Neural cell (in vitro differentiated cells): Measurements from ENCODE around the gene ATG7. TPM values are rescaled to one million over a fixed set of nuclear protein-coding genes. Genes with fewer than 3 reads are reported as not detected.

ENCODE experiments used
- H2AFZ ChIP-seq: fragments of 200-600, 300-800 bp; sonication (generic), shearing (Covaris generic); 2 replicates; pipeline ENCODE4 v1.6.0; 2014; ENCODE audit warnings: low read depth, mild to moderate bottlenecking, antibody characterized with exemption, low read length, moderate library complexity
- H3F3A ChIP-seq: fragments of 200-600 bp; shearing (Covaris generic); 2 replicates; pipeline ENCODE4 v1.6.1; 2016; ENCODE audit warnings: mild to moderate bottlenecking, moderate library complexity, mixed read lengths, antibody characterized with exemption, low read length; ENCODE audit not compliant: insufficient read depth, poor library complexity, severe bottlenecking
- H3K27ac ChIP-seq: fragments of 200-600, 300-800 bp; sonication (generic), shearing (Covaris generic); 2 replicates; pipeline ENCODE4 v1.5.1; 2014; ENCODE audit warnings: mild to moderate bottlenecking, low read length, moderate library complexity
- H3K27me3 ChIP-seq: fragments of 300-800, 200-600 bp; sonication (generic), shearing (Covaris generic); 2 replicates; pipeline ENCODE4 v1.6.0; 2014; ENCODE audit warnings: mild to moderate bottlenecking, low read depth, low read length, moderate library complexity; ENCODE audit not compliant: insufficient read depth
- H3K36me3 ChIP-seq: fragments of 300-800, 200-600 bp; sonication (generic), shearing (Covaris generic); 2 replicates; pipeline ENCODE4 v1.5.1; 2014; ENCODE audit warnings: mild to moderate bottlenecking, antibody characterized with exemption, low read length, moderate library complexity; ENCODE audit not compliant: insufficient read depth
- H3K4me2 ChIP-seq: fragments of 300-800, 200-600 bp; sonication (generic), shearing (Covaris generic); 2 replicates; pipeline ENCODE4 v1.6.0; 2014; ENCODE audit warnings: mild to moderate bottlenecking, low read length
- H3K4me3 ChIP-seq: fragments of 300-800, 200-600 bp; sonication (generic), shearing (Covaris generic); 2 replicates; pipeline ENCODE4 v1.5.1; 2014; ENCODE audit warnings: mild to moderate bottlenecking, low read length, moderate library complexity
- H3K79me2 ChIP-seq: fragments of 200-600 bp; shearing (Covaris generic); replicated peaks from 2 replicates; pipeline ENCODE4 v1.6.0; 2014; ENCODE audit warnings: mild to moderate bottlenecking, low read length, moderate library complexity; ENCODE audit not compliant: insufficient read depth
- H3K9ac ChIP-seq: fragments of 300-800, 200-600 bp; sonication (generic), shearing (Covaris generic); 2 replicates; pipeline ENCODE4 v1.6.1; 2016; ENCODE audit warnings: mild to moderate bottlenecking, low read length, mixed read lengths
- H3K9me2 ChIP-seq: fragments of 200-600 bp; shearing (Covaris generic); 2 replicates; pipeline ENCODE4 v1.6.1; 2016; ENCODE audit warnings: mild to moderate bottlenecking, low read length, mixed read lengths; ENCODE audit not compliant: insufficient read depth
- H3K9me3 ChIP-seq: fragments of 200-600, 300-800 bp; sonication (generic), shearing (Covaris generic); 2 replicates; pipeline ENCODE4 v1.6.1; 2016; ENCODE audit warnings: mild to moderate bottlenecking, mixed run types, low read length, moderate library complexity, mixed read lengths
- H4K20me1 ChIP-seq: fragments of 200-600 bp; shearing (Covaris generic); 2 replicates; pipeline ENCODE4 v1.6.1; 2016; ENCODE audit warnings: mild to moderate bottlenecking, mixed run types; ENCODE audit not compliant: insufficient read depth
- CTCF ChIP-seq: fragments of 450-650 bp; IDR thresholded peaks from 2 replicates; pipeline ENCODE4 v1.5.1; 2014; ENCODE audit warnings: antibody characterized with exemption, mild to moderate bottlenecking, moderate library complexity; ENCODE audit not compliant: poor library complexity, severe bottlenecking
- EP300 ChIP-seq: fragments of 450-650 bp; conservative IDR thresholded peaks from 2 replicates; pipeline ENCODE4 v1.6.1; 2014; ENCODE audit warnings: antibody characterized with exemption, mild to moderate bottlenecking, moderate library complexity; ENCODE audit not compliant: poor library complexity, severe bottlenecking
- EZH2 ChIP-seq: fragments of 200-600, 300-800 bp; shearing (Covaris generic), sonication (generic); IDR thresholded peaks from 2 replicates; pipeline ENCODE4 v1.6.1; 2014; ENCODE audit warnings: antibody characterized with exemption, low read length, borderline replicate concordance, mild to moderate bottlenecking; ENCODE audit not compliant: insufficient read depth, poor library complexity, severe bottlenecking
- MXI1 ChIP-seq: fragments of 450-650 bp; conservative IDR thresholded peaks from 2 replicates; pipeline ENCODE4 v1.6.1; 2014; ENCODE audit warnings: antibody characterized with exemption, mild to moderate bottlenecking; ENCODE audit not compliant: poor library complexity, severe bottlenecking
- POLR2AphosphoS5 ChIP-seq: IDR thresholded peaks from 2 replicates; pipeline ENCODE4 v1.6.1; 2012
- RAD21 ChIP-seq: fragments of 450-650 bp; conservative IDR thresholded peaks from 2 replicates; pipeline ENCODE4 v1.6.1; 2014; ENCODE audit warnings: antibody characterized with exemption, mild to moderate bottlenecking, moderate library complexity
- SMC3 ChIP-seq: fragments of 450-650 bp; conservative IDR thresholded peaks from 2 replicates; pipeline ENCODE4 v1.6.1; 2014; ENCODE audit warnings: antibody characterized with exemption, mild to moderate bottlenecking, moderate library complexity; ENCODE audit not compliant: poor library complexity
- TAF1 ChIP-seq: IDR thresholded peaks from 2 replicates; pipeline ENCODE4 v1.6.1; 2012; ENCODE audit warnings: low read depth
- polyA plus RNA-seq: library from polyadenylated mRNA; depleted of rRNA; stranded (reverse); fragments of >200 nt; gene quantifications from 2 replicates; pipeline ENCODE4 v1.2.3, GENCODE V29; 2014
- TF ChIP-seq, protein P1 (sequence below): IDR thresholded peaks from 2 replicates; pipeline ENCODE4 v1.6.1; 2012; ENCODE audit warnings: borderline replicate concordance

The ATG7 gene
- polyA plus RNA-seq, 1 donor from 2014 or later, result 28.8 TPM

DNA sequence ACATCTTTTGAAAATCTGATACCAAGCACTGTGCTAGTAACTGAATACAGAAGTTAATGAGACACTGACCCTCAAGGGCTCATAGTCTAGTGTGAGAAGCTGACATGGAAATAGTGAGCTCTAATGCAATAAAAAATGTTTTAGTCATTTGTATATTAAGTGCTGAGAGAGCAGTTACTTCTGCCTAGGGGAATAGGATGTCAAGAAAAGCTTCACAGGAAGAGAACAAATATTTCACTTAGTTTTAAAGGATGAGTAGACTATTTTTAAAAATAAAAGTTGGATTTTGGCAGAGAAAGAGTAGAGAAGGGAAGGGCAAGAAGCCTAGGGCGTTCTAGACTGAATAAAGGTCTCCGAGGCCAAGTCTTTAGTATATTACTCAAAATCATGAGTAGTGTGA lies 158.4 kb downstream of the ATG7 start:
- no peak overlapping the region for H3K4me3 ChIP-seq
- no peaks in the 10 kb centered on the region for H3K27me3 ChIP-seq
- TF ChIP-seq EZH2, result no peak
- no peak for TF ChIP-seq RAD21
- no peak for TF ChIP-seq EP300
- TF ChIP-seq POLR2AphosphoS5, result no peak
- TF ChIP-seq TAF1, result no peak
- TF ChIP-seq MXI1, result no peak
- TF ChIP-seq CTCF, result no peak
- TF ChIP-seq, protein P1, sequence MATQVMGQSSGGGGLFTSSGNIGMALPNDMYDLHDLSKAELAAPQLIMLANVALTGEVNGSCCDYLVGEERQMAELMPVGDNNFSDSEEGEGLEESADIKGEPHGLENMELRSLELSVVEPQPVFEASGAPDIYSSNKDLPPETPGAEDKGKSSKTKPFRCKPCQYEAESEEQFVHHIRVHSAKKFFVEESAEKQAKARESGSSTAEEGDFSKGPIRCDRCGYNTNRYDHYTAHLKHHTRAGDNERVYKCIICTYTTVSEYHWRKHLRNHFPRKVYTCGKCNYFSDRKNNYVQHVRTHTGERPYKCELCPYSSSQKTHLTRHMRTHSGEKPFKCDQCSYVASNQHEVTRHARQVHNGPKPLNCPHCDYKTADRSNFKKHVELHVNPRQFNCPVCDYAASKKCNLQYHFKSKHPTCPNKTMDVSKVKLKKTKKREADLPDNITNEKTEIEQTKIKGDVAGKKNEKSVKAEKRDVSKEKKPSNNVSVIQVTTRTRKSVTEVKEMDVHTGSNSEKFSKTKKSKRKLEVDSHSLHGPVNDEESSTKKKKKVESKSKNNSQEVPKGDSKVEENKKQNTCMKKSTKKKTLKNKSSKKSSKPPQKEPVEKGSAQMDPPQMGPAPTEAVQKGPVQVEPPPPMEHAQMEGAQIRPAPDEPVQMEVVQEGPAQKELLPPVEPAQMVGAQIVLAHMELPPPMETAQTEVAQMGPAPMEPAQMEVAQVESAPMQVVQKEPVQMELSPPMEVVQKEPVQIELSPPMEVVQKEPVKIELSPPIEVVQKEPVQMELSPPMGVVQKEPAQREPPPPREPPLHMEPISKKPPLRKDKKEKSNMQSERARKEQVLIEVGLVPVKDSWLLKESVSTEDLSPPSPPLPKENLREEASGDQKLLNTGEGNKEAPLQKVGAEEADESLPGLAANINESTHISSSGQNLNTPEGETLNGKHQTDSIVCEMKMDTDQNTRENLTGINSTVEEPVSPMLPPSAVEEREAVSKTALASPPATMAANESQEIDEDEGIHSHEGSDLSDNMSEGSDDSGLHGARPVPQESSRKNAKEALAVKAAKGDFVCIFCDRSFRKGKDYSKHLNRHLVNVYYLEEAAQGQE, result no peak
- no peaks in the 10 kb centered on the region for H3K9me3 ChIP-seq
- H3F3A ChIP-seq, result no peaks in the 10 kb centered on the region
- no peak overlapping the region for H2AFZ ChIP-seq
- H3K9ac ChIP-seq, result no peak overlapping the region
- H3K27ac ChIP-seq, result no peak overlapping the region
- no peaks in the 10 kb centered on the region for H3K79me2 ChIP-seq
- H3K4me2 ChIP-seq, result no peak overlapping the region
- H4K20me1 ChIP-seq, result no peaks in the 10 kb centered on the region
- no peaks in the 10 kb centered on the region for H3K36me3 ChIP-seq
- H3K9me2 ChIP-seq, result no peaks in the 10 kb centered on the region

DNA sequence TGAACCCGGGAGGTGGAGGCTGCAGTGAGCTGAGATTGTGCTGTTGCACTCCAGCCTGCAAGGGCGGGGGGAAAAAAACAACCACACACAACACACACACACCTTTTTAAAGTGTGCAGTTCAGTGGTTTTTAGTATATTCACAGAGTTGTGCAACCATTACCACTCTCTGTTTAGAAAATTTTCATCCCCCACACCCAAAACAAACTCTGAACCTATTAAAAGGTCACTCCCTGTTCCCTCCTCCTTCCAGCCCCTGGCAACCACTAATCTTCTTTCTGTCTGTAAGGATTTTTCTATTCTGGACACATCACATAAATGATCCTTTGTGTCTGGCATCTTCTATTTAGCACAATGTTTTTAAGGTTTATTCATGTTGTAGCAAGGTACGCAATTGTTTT lies 159.1 kb downstream of the ATG7 start:
- Histone ChIP-seq H3F3A (no peaks in the 10 kb centered on the region), H4K20me1 (no peaks in the 10 kb centered on the region), H3K4me2 (no peak overlapping the region), H3K27me3 (no peaks in the 10 kb centered on the region), H3K27ac (no peak overlapping the region), H3K9ac (no peak overlapping the region), H3K4me3 (no peak overlapping the region), H3K9me3 (no peaks in the 10 kb centered on the region), H2AFZ (no peak overlapping the region), H3K79me2 (no peaks in the 10 kb centered on the region), H3K36me3 (no peaks in the 10 kb centered on the region), H3K9me2 (no peaks in the 10 kb centered on the region)
- no peak for TF ChIP-seq SMC3
- no peak for TF ChIP-seq RAD21
- no peak for TF ChIP-seq POLR2AphosphoS5
- TF ChIP-seq CTCF, result no peak
- no peak for TF ChIP-seq EZH2
- TF ChIP-seq EP300, result no peak
- no peak for TF ChIP-seq TAF1
- TF ChIP-seq, protein P1, result no peak
- TF ChIP-seq MXI1, result no peak
